ENCODE data around the gene FAM83F.

FAM83F gene

DNA sequence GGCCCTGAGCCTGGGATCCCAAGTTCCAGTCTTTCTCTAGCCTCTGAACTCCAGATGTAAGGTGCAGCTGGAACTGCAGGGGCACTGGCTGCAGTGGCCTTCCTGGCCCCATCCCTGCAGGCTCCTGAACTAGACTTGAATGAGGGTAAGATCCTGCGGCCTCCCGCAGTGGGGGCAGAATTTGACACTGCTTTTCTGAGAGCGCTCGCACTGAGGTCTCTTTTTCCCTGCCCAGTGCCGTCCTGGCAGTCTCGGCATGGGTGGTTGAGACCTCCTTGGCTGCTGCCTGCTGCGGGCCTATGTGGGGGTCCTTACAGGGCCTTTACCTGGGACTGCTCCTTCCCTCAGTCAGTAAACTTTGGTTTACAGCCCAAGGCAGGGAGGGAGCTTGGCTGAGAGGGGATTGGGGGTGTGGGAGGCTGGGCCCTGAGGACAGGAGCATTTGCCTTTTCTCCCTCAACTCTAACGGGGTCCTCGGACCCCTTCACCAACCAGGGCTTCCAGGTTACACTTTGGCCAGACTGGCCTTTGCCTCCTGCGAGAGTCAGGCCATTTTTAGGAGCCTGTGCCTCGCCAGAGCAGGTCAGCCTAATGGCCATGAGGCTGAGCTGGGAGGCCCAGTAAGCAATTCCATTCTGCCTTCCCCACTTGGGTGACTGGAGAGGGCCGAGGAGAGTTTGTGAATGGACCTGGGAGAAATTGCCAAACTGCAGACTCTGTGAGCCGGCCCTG lies 35.4 kb downstream of the FAM83F start:
- no peak for TF ChIP-seq CTCF (IDR thresholded peaks at IDR 0.05; ENCODE audit: insufficient read depth, low read length, poor library complexity, severe bottlenecking)
- no peak overlapping the region for H3K4me3 ChIP-seq (replicated peaks; ENCODE audit: low read depth, low read length)
- no peak for DNase-seq (ENCODE audit: extremely low read depth, insufficient read length)
- no peaks in the 10 kb centered on the region for H3K36me3 ChIP-seq (ENCODE audit: control insufficient read depth, insufficient read depth, low read length)
- H3K27me3 ChIP-seq (replicated peaks; ENCODE audit: control insufficient read depth, insufficient read depth, low read length), result peaks cover 2% of the 10 kb centered on the region; the same call in 1 of the 2 replicates

DNA sequence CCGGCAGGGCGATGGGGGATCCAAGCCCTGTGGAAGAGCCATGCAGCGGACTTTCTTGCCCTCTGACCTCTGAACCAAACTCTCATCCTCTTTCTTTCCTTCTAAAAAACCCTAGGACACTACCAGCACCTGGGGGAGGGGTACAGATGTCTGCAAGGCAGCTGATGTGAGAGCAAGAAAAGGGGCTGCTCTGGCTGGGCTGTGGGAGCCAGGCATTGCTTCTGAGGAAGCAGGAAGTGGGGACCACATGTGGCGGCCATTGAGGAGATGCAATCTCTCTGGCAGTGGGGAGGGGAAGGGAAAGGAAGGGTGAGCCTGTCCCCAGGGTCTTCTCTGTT lies 36.0 kb downstream of the FAM83F start:
- TF ChIP-seq CTCF (IDR thresholded peaks at IDR 0.05; ENCODE audit: insufficient read depth, low read length, poor library complexity, severe bottlenecking), result no peak
- Histone ChIP-seq H3K36me3 (ENCODE audit: control insufficient read depth, insufficient read depth, low read length) (no peaks in the 10 kb centered on the region), H3K27me3 (replicated peaks; ENCODE audit: control insufficient read depth, insufficient read depth, low read length) (peaks cover 2% of the 10 kb centered on the region; the same call in 1 of the 2 replicates), H3K4me3 (replicated peaks; ENCODE audit: low read depth, low read length) (no peak overlapping the region)
- no peak for DNase-seq (ENCODE audit: extremely low read depth, insufficient read length)

DNA sequence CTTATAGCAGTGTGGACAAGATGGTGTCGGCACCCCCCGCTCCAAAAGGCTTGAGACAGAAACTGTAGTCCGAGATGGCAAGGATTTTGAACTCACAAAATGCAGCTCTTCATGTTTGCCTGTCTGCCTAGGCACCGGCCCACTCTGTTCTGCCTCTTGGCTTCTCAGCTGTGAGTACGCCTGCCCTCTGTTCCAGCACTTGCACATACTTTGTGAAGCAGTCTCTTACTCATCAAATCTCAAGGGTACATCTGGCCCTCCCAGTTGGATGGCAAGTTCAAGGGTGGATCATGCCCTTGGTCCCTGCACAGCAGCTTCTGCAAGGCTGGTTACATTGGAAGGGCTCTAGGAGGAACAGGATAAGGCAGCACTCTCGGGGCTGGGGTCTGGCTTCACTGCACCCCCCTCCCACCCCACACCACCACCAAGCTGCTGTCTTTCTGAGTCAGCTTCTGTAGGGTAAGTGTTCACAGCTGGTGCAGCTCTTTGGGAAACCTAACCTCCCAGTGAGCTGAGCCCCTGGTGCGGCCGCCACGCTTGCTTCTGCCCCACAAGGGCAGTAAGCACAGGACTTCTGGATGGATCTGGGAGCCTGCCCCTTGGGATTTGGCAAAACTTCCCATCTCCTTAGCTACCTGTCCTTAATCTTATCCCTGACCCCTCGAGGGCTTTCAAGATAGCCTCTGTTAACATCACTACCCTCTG lies 37.2 kb downstream of the FAM83F start:
- Histone ChIP-seq H3K4me3 (replicated peaks; ENCODE audit: low read depth, low read length) (no peak overlapping the region), H3K36me3 (ENCODE audit: control insufficient read depth, insufficient read depth, low read length) (no peaks in the 10 kb centered on the region), H3K27me3 (replicated peaks; ENCODE audit: control insufficient read depth, insufficient read depth, low read length) (peaks cover 2% of the 10 kb centered on the region; the same call in 1 of the 2 replicates)
- TF ChIP-seq CTCF (IDR thresholded peaks at IDR 0.05; ENCODE audit: insufficient read depth, low read length, poor library complexity, severe bottlenecking), result no peak
- DNase-seq (ENCODE audit: extremely low read depth, insufficient read length), result no peak

DNA sequence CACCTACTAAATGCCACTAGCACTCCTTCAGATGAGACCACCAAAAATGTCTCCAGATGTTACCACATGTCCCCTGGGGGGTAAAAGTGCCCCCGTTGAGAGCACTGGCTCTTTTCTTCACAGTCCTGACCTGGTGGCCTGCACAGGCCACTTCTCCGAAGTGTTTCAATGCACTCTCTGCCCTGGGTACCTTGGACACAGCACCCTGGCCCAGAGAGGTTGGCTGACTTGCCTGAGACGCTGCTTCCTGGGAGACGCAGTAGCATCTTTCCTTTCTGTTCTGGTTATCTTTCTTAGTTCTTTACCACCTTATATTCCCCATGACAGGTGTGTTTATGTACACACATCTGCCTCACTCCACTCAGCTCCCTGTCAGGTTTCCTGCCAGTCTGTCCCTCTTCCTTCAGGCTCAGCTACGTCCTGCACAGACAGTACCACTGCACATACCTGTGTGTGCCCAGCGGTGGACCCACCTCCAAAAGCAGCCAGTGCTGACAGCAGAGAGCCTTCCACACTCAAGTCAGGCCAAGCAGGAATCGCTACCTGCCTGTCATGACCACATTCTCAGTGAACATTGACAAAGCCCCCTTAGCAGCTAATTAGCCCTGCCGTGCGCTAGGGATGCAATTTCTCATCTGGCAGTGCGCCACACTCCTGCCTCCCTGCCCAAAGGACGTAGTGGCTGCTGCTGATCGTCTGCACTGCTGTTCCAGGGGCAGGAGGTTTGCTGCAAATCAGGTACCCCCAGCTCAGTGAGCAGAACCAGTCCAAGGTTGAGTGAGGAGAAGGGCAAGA lies 39.0 kb downstream of the FAM83F start:
- TF ChIP-seq CTCF (IDR thresholded peaks at IDR 0.05; ENCODE audit: insufficient read depth, low read length, poor library complexity, severe bottlenecking), result no peak
- no peak overlapping the region for H3K4me3 ChIP-seq (replicated peaks; ENCODE audit: low read depth, low read length)
- no peaks in the 10 kb centered on the region for H3K36me3 ChIP-seq (ENCODE audit: control insufficient read depth, insufficient read depth, low read length)
- DNase-seq (ENCODE audit: extremely low read depth, insufficient read length), result no peak
- peaks cover 2% of the 10 kb centered on the region; the same call in 1 of the 2 replicates for H3K27me3 ChIP-seq (replicated peaks; ENCODE audit: control insufficient read depth, insufficient read depth, low read length)

DNA sequence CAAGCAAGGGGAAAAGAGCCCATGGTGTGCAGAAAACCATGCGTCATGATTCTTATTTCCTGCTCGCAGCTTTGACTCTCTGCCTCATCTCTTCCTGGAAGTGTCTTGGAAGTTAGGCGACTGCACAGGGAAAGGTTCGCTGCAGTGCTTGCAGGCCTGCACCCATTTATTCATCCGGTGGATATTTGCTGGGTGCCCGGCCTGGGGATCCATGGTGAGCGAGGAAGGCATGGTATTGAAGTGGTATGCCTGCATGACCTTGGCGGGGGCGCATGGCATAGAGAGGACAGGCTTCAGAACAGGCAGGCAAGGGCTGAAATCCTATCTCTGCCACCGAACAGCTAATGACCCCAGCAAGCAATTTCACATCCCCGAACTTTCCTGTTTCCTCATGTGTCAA lies 40.6 kb downstream of the FAM83F start:
- TF ChIP-seq CTCF (IDR thresholded peaks at IDR 0.05; ENCODE audit: insufficient read depth, low read length, poor library complexity, severe bottlenecking), result no peak
- DNase-seq (ENCODE audit: extremely low read depth, insufficient read length), result no peak
- no peak overlapping the region for H3K4me3 ChIP-seq (replicated peaks; ENCODE audit: low read depth, low read length)
- no peaks in the 10 kb centered on the region; the same call in 1 of the 2 replicates for H3K27me3 ChIP-seq (replicated peaks; ENCODE audit: control insufficient read depth, insufficient read depth, low read length)
- H3K36me3 ChIP-seq (ENCODE audit: control insufficient read depth, insufficient read depth, low read length), result no peaks in the 10 kb centered on the region
